Measurements from ENCODE around the gene BDP1. TPM values are rescaled to one million over a fixed set of nuclear protein-coding genes. Genes with fewer than 3 reads are reported as not detected.

Gene BDP1
- total RNA-seq, 1 donor from 2014 or later: 19.1 TPM

- Mint-ChIP-seq H3K4me3 (ENCODE audit: unreplicated experiment) (no peak overlapping the region), H3K36me3 (ENCODE audit: low read depth) (peaks cover 2% of the 10 kb centered on the region), H3K27ac (ENCODE audit: unreplicated experiment) (no peak overlapping the region), H3K27me3 (ENCODE audit: low read depth) (no peaks in the 10 kb centered on the region), H3K9me3 (ENCODE audit: low read depth) (no peaks in the 10 kb centered on the region), H3K4me1 (ENCODE audit: low read depth) (peaks cover 15% of the 10 kb centered on the region)
- no peak for TF ChIP-seq CTCF (IDR thresholded peaks at IDR 0.05)
- no peak for DNase-seq (ENCODE audit: low spot score)
Observed at GRCh38 chr5:71582945-71583584, 127.6 kb downstream of the BDP1 start.

- no peak for DNase-seq (ENCODE audit: low spot score)
- Mint-ChIP-seq H3K9me3 (ENCODE audit: low read depth) (no peaks in the 10 kb centered on the region), H3K27me3 (ENCODE audit: low read depth) (no peaks in the 10 kb centered on the region), H3K4me3 (ENCODE audit: unreplicated experiment) (peak overlapping the region; percentile 83), H3K27ac (ENCODE audit: unreplicated experiment) (peak overlapping the region; percentile 98), H3K4me1 (ENCODE audit: low read depth) (peaks cover 27% of the 10 kb centered on the region), H3K36me3 (ENCODE audit: low read depth) (no peaks in the 10 kb centered on the region)
- no peak for TF ChIP-seq CTCF (IDR thresholded peaks at IDR 0.05)
Observed at GRCh38 chr5:71586052-71586940, 130.8 kb downstream of the BDP1 start.

- Mint-ChIP-seq H3K36me3 (ENCODE audit: low read depth) (no peaks in the 10 kb centered on the region), H3K4me1 (ENCODE audit: low read depth) (peaks cover 27% of the 10 kb centered on the region), H3K9me3 (ENCODE audit: low read depth) (no peaks in the 10 kb centered on the region), H3K27me3 (ENCODE audit: low read depth) (no peaks in the 10 kb centered on the region), H3K4me3 (ENCODE audit: unreplicated experiment) (peak within 1 kb of the TSS; percentile 83), H3K27ac (ENCODE audit: unreplicated experiment) (peak within 1 kb of the TSS; percentile 98)
- no peak for TF ChIP-seq CTCF (IDR thresholded peaks at IDR 0.05)
- DNase-seq (ENCODE audit: low spot score): peak; percentile 99
Observed at GRCh38 chr5:71586941-71587765, 131.7 kb downstream of the BDP1 start, which contains the start of gene MCCC2. Gene MCCC2 (plus strand): TSS chr5:71587340. CDS start chr5:71587426, 86 bp downstream.

GRCh38 chr5:71587766-71588532 lies 132.5 kb downstream of the BDP1 start:
- Mint-ChIP-seq H3K4me1 (ENCODE audit: low read depth) (peaks cover 27% of the 10 kb centered on the region), H3K36me3 (ENCODE audit: low read depth) (no peaks in the 10 kb centered on the region), H3K4me3 (ENCODE audit: unreplicated experiment) (peak overlapping the region; percentile 83), H3K27ac (ENCODE audit: unreplicated experiment) (peak overlapping the region; percentile 98), H3K27me3 (ENCODE audit: low read depth) (no peaks in the 10 kb centered on the region), H3K9me3 (ENCODE audit: low read depth) (no peaks in the 10 kb centered on the region)
- DNase-seq (ENCODE audit: low spot score): no peak
- peak; percentile 29 for TF ChIP-seq CTCF (IDR thresholded peaks at IDR 0.05)

All from chondrocyte (in vitro differentiated cells).